K562 (cell line): Measurements from ENCODE around the gene NRXN3. TPM values are rescaled to one million over a fixed set of nuclear protein-coding genes. Genes with fewer than 3 reads are reported as not detected.

ENCODE experiments used
- ATAC-seq: fragments of 200-7000 bp; cut with Tn5 transposase; 3 replicates; pipeline ENCODE4 v1.9.1; 2020; ENCODE audit warnings: moderate library complexity
- BruUV-seq: library from RNA; stranded (reverse); fragments of 400-500 nt; replicated peaks from 2 replicates; lab custom pipeline; 2021; lab: Mats Ljungman, UMichigan
- CTCF ChIA-PET: fragments of 300-600 bp; formaldehyde crosslinking; extraction: SDS; loops from one replicate; lab custom pipeline; 2021; ENCODE audit warnings: low intra/inter-chr PET ratio; lab: Yijun Ruan, JAX
- POLR2A ChIA-PET: fragments of 300-600, 350-650 bp; sonication (Branson Sonifier 250); formaldehyde crosslinking; extraction: SDS; loops from one replicate; lab custom pipeline; 2021; ENCODE audit warnings: antibody characterized with exemption, inconsistent platforms; lab: Yijun Ruan, JAX
- DNase-seq, 4 experiments: peaks; one replicate each; pipeline versions ENCODE4 v3.0.0 to v3.0.0-alpha.2; 2011 to 2018; ENCODE audit warnings: low spot score in 3 of 4, mixed read lengths in 3 of 4; ENCODE audit errors: extremely low read depth in 1 of 4
- FAIRE-seq: peaks from 2 replicates; lab custom pipeline; 2011; peaks lifted over from hg19 to GRCh38; lab: Jason Lieb, UNC
- H2AFZ ChIP-seq: 2 replicates; pipeline ENCODE4 v1.6.0; 2011; ENCODE audit warnings: low read depth, low read length, control low read depth, inconsistent platforms
- H3K27ac ChIP-seq: fragments of 200-600 bp; 3 replicates; pipeline ENCODE4 v1.8.0; 2011; ENCODE audit warnings: low read depth, mild to moderate bottlenecking, control low read depth, inconsistent platforms, low read length, moderate library complexity, mixed read lengths; ENCODE audit errors: extremely low read depth
- H3K27me3 ChIP-seq, 2 experiments: fragments of 300-600 bp in 1 of 2; 2 replicates in 1 of 2; 3 replicates in 1 of 2; pipeline versions ENCODE4 v1.6.0 to v1.8.0; 2011; ENCODE audit warnings: inconsistent platforms in 2 of 2, low read length in 2 of 2, mild to moderate bottlenecking in 1 of 2, mixed read lengths in 1 of 2, moderate library complexity in 1 of 2; ENCODE audit not compliant: control insufficient read depth in 2 of 2, insufficient read depth in 2 of 2
- H3K36me3 ChIP-seq: fragments of 300-600 bp; 3 replicates; pipeline ENCODE4 v1.8.0; 2011; ENCODE audit warnings: mild to moderate bottlenecking, low read length, inconsistent platforms; ENCODE audit not compliant: control insufficient read depth, insufficient read depth
- H3K4me1 ChIP-seq, 2 experiments: fragments of 200-600 bp in 1 of 2; replicated peaks in 1 of 2; 2 replicates in 1 of 2; 3 replicates in 1 of 2; pipeline versions ENCODE4 v1.5.1 to v1.8.0; 2011; ENCODE audit warnings: inconsistent platforms in 2 of 2, low read length in 2 of 2, mild to moderate bottlenecking in 1 of 2, mixed read lengths in 1 of 2, moderate library complexity in 1 of 2; ENCODE audit not compliant: control insufficient read depth in 2 of 2, insufficient read depth in 2 of 2
- H3K4me2 ChIP-seq: 2 replicates; pipeline ENCODE4 v1.6.1; 2011; ENCODE audit warnings: low read length, control low read depth, inconsistent platforms, mixed read lengths; ENCODE audit not compliant: insufficient read depth
- H3K4me3 ChIP-seq: fragments of 200-600 bp; sonication (generic), shearing (Covaris generic); 2 replicates; pipeline ENCODE4 v1.5.1; 2016; ENCODE audit warnings: control low read depth, inconsistent platforms
- H3K79me2 ChIP-seq: fragments of 200-600 bp; 3 replicates; pipeline ENCODE4 v1.8.0; 2011; ENCODE audit warnings: low read length, inconsistent platforms; ENCODE audit not compliant: control insufficient read depth, insufficient read depth
- H3K9ac ChIP-seq, 2 experiments: 2 replicates each; pipeline versions ENCODE4 v1.6.0 to v1.6.1; 2011; ENCODE audit warnings: low read depth in 2 of 2, low read length in 2 of 2, control low read depth in 1 of 2, inconsistent platforms in 1 of 2, mild to moderate bottlenecking in 1 of 2, mixed read lengths in 1 of 2; ENCODE audit not compliant: insufficient read depth in 1 of 2
- H3K9me1 ChIP-seq: one replicate; pipeline ENCODE4 v1.6.0; 2011; ENCODE audit warnings: inconsistent platforms, mild to moderate bottlenecking, low read length, moderate library complexity; ENCODE audit not compliant: control insufficient read depth, insufficient read depth
- H3K9me3 ChIP-seq: replicated peaks from 2 replicates; pipeline ENCODE4 v1.5.1; 2011; ENCODE audit warnings: low read depth, low read length, inconsistent platforms; ENCODE audit not compliant: control insufficient read depth, insufficient read depth
- H4K20me1 ChIP-seq: replicated peaks from 2 replicates; pipeline ENCODE4 v1.6.1; 2011; ENCODE audit warnings: low read length, inconsistent platforms, mixed read lengths; ENCODE audit not compliant: control insufficient read depth, insufficient read depth
- C11orf30 ChIP-seq: fragments of 450-650 bp; IDR thresholded peaks from 2 replicates; pipeline ENCODE4 v1.6.1; 2016; ENCODE audit warnings: low read depth, mild to moderate bottlenecking
- CHD2 ChIP-seq: IDR thresholded peaks from 2 replicates; pipeline ENCODE4 v1.6.1; 2011; ENCODE audit warnings: low read depth, low read length
- DPF2 ChIP-seq: fragments of 450-650 bp; IDR thresholded peaks from 2 replicates; pipeline ENCODE4 v1.6.1; 2016
- FOSL1 ChIP-seq: fragments of 200-800 bp; sonication (Bioruptor generic); conservative IDR thresholded peaks from 2 replicates; pipeline ENCODE4 v1.6.1; 2016; ENCODE audit warnings: missing genetic modification characterization, missing compliant biosample characterization
- FOXM1 ChIP-seq, 2 experiments: fragments of 450-650 bp in 1 of 2; sonication (generic) in 1 of 2; formaldehyde crosslinking in 1 of 2; IDR thresholded peaks; 2 replicates each; pipeline versions ENCODE4 v1.6.1 to v1.9.0; 2017 to 2022; ENCODE audit warnings: low read depth in 2 of 2, mild to moderate bottlenecking in 2 of 2, missing genetic modification reagents in 1 of 2, moderate library complexity in 1 of 2
- HNRNPLL ChIP-seq: fragments of 200-400 bp; formaldehyde crosslinking; IDR thresholded peaks from 2 replicates; pipeline ENCODE4 v1.6.1; 2017; ENCODE audit warnings: low read length, low read depth, mild to moderate bottlenecking; ENCODE audit not compliant: poor library complexity, severe bottlenecking
- KAT2B ChIP-seq: IDR thresholded peaks from one replicate; pipeline ENCODE4 v1.6.1; 2012; ENCODE audit warnings: low read depth, mild to moderate bottlenecking, control low read depth, inconsistent platforms, low read length, moderate library complexity
- MAFF ChIP-seq: IDR thresholded peaks from 2 replicates; pipeline ENCODE4 v1.6.1; 2012; ENCODE audit warnings: low read length, improper control_type of control experiment
- SMARCA4 ChIP-seq: fragments of 450-650 bp; IDR thresholded peaks from 2 replicates; pipeline ENCODE4 v1.6.1; 2016
- SMARCA5 ChIP-seq: fragments of 450-650 bp; IDR thresholded peaks from 2 replicates; pipeline ENCODE4 v1.6.1; 2016
- SRSF9 ChIP-seq: fragments of 200-400 bp; formaldehyde crosslinking; IDR thresholded peaks from 2 replicates; pipeline ENCODE4 v1.6.1; 2017; ENCODE audit warnings: low read depth, low read length, borderline replicate concordance
- ZKSCAN8 ChIP-seq: fragments of 200-800 bp; sonication (Bioruptor generic); IDR thresholded peaks from 2 replicates; pipeline ENCODE4 v1.6.1; 2016; ENCODE audit warnings: missing genetic modification characterization, missing compliant biosample characterization
- ZNF316 ChIP-seq: fragments of 450-650 bp; IDR thresholded peaks from 2 replicates; pipeline ENCODE4 v1.6.1; 2016
- ZNF445 ChIP-seq: fragments of 250-450 bp; sonication (Bioruptor Pico); IDR thresholded peaks from 2 replicates; pipeline ENCODE4 v1.4.0; 2020; ENCODE audit warnings: low read depth, mild to moderate bottlenecking, moderate library complexity
- ZNF76 ChIP-seq: fragments of 250-450 bp; sonication (Bioruptor Pico); IDR thresholded peaks from 2 replicates; pipeline ENCODE4 v1.4.0; 2020; ENCODE audit warnings: mild to moderate bottlenecking, moderate library complexity, borderline replicate concordance
- WGBS: fragments of 100-300 bp; shearing (Covaris generic); methylation state at CpG from one replicate; pipeline ENCODE4 v1.1.6; 2016; ENCODE audit warnings: low coverage, mixed read lengths; ENCODE audit not compliant: insufficient coverage; ENCODE audit errors: missing lambda C conversion rate; 5-methylcytosine and 5-hydroxymethylcytosine counted together
- in situ Hi-C: fragments of 300-500 bp; cut with MboI; formaldehyde crosslinking; loops from 4 replicates; pipeline ENCODE4 v1.15.0; 2018; ENCODE audit warnings: inconsistent platforms, mixed read lengths
- intact Hi-C: fragments of 100-400 bp; cut with micrococcal nuclease; formaldehyde crosslinking; loops from 2 replicates; pipeline ENCODE4 v1.14.2; 2022
- polyA plus RNA-seq, 8 experiments: library from polyadenylated mRNA; depleted of rRNA in 4 of 8; stranded (reverse) in 5 of 8; unstranded in 3 of 8; fragments of >200 nt; fragmentation: Nextera tagmentation in 2 of 8; fragmentation: Illumina TruSeq in 1 of 8; extraction: Ambion mirVana in 2 of 8; extraction: Trizol in 1 of 8; gene quantifications; 2 replicates each; pipeline versions ENCODE4 v1.2.1 to v1.2.3, GENCODE V29; 2011 to 2014; ENCODE audit warnings: inconsistent platforms in 1 of 8, missing spikeins in 1 of 8
- total RNA-seq, 7 experiments: library from RNA; depleted of rRNA in 6 of 7; stranded (reverse); fragments of >200 nt in 6 of 7; fragmentation: Illumina TruSeq in 2 of 7; extraction: Trizol in 2 of 7; gene quantifications; 2 replicates each; pipeline versions ENCODE4 v1.2.1 to v1.2.3, GENCODE V29; 2011 to 2021; ENCODE audit warnings: low replicate concordance in 1 of 7
- TF ChIP-seq, protein P1 (sequence below): fragments of 450-650 bp; IDR thresholded peaks from 2 replicates; pipeline ENCODE4 v1.7.0; 2016; ENCODE audit warnings: borderline replicate concordance
- TF ChIP-seq, protein P2 (sequence below): fragments of 450-650 bp; IDR thresholded peaks from 2 replicates; pipeline ENCODE4 v1.6.1; 2016; ENCODE audit warnings: antibody characterized with exemption
- TF ChIP-seq, protein P3 (sequence below): sonication (generic); formaldehyde crosslinking; IDR thresholded peaks from 2 replicates; pipeline ENCODE4 v1.8.0; 2022; ENCODE audit warnings: mild to moderate bottlenecking, missing genetic modification reagents
- TF ChIP-seq, protein P4 (sequence below): fragments of 450-650 bp; IDR thresholded peaks from 2 replicates; pipeline ENCODE4 v1.6.1; 2016

Gene NRXN3
- total and polyA plus RNA-seq, 9 of the 15 experiments (the other 6 are each of a cell fraction or from before 2014, with no cell fraction given): 0.09 TPM; not detected in 8

DNA sequence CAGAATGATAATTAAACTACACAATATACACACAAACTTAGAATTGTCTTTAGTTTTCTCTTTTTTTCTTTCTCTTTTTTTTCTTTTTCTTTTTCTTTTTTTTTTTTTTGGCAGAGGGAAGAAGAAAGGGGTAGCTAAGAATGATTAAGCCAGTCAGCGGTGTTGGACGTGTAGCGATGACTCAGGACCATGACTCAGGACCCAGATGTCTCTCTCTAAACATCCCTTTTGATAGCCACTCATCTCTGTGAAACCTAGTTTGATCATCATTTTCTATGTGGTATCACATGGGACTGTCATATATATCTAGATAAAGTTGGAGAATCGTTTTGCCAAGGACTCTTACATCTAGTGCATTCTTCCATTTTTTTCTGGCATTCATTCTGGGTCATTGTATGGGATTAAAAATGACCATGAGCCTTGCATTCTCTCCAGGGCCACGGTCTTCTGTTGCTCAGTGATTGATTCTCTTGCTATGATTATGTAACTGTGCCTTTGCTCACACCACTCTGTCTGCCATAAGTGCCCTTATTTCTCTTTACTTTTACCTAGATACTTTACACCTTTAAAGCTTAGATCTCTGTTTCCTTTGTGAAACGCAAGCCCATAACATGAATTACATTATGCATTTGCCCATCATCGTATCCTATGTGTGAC, 26.6 kb upstream of the NRXN3 start:
- in situ Hi-C loops (no loop called here), intact Hi-C loops (no loop called here)
- BruUV-seq: no TSS peak
- Histone ChIP-seq H3K9me1 (no peaks in the 10 kb centered on the region), H3K4me3 (no peak overlapping the region), H3K36me3 (no peaks in the 10 kb centered on the region), H3K9ac (no peak overlapping the region), H3K79me2 (no peaks in the 10 kb centered on the region), H3K27ac (no peak overlapping the region), H2AFZ (no peak overlapping the region), H4K20me1 (no peaks in the 10 kb centered on the region), H3K4me1 (no peaks in the 10 kb centered on the region; a peak in 1 of 5 replicates), H3K9me3 (no peaks in the 10 kb centered on the region), H3K4me2 (no peak overlapping the region), H3K27me3 (no peaks in the 10 kb centered on the region)
- DNase-seq (peak; percentile 12 to 21 (median 18)), ATAC-seq (peak; percentile 50; the same call in 1 of the 3 replicates), FAIRE-seq (no peak)
- 2% methylated on average over 7 of the region's 7 CpGs for WGBS
- CTCF ChIA-PET: no interaction called here
- POLR2A ChIA-PET: interaction anchor here (0.6 kb wide), 1 partner anchor 71 kb away, joined by 4 read pairs; no protein-coding TSS in a partner anchor
- TF ChIP-seq MAFF: peak; percentile 17; the same call in 1 of the 2 replicates
- TF ChIP-seq, protein P1, sequence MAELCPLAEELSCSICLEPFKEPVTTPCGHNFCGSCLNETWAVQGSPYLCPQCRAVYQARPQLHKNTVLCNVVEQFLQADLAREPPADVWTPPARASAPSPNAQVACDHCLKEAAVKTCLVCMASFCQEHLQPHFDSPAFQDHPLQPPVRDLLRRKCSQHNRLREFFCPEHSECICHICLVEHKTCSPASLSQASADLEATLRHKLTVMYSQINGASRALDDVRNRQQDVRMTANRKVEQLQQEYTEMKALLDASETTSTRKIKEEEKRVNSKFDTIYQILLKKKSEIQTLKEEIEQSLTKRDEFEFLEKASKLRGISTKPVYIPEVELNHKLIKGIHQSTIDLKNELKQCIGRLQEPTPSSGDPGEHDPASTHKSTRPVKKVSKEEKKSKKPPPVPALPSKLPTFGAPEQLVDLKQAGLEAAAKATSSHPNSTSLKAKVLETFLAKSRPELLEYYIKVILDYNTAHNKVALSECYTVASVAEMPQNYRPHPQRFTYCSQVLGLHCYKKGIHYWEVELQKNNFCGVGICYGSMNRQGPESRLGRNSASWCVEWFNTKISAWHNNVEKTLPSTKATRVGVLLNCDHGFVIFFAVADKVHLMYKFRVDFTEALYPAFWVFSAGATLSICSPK: no peak
- TF ChIP-seq ZNF316: peak; percentile 76
- TF ChIP-seq, protein P2, sequence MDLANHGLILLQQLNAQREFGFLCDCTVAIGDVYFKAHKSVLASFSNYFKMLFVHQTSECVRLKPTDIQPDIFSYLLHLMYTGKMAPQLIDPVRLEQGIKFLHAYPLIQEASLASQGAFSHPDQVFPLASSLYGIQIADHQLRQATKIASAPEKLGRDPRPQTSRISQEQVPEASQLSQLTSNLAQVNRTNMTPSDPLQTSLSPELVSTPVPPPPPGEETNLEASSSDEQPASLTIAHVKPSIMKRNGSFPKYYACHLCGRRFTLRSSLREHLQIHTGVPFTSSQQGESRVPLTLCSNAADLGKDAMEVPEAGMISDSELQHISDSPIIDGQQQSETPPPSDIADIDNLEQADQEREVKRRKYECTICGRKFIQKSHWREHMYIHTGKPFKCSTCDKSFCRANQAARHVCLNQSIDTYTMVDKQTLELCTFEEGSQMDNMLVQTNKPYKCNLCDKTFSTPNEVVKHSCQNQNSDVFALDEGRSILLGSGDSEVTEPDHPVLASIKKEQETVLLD: no peak
- TF ChIP-seq FOXM1 (IDR thresholded peaks at IDR 0.05; ENCODE audit: low read depth): no peak
- TF ChIP-seq FOXM1 (CRISPR knock-in tag; IDR thresholded peaks at IDR 0.05; ENCODE audit: low read depth): no peak
- TF ChIP-seq C11orf30: peak; percentile 40; the same call in 1 of the 2 replicates
- no peak for TF ChIP-seq ZKSCAN8 (CRISPR knock-in tag)
- peak; percentile 42 for TF ChIP-seq SMARCA4
- no peak for TF ChIP-seq KAT2B
- no peak for TF ChIP-seq HNRNPLL
- TF ChIP-seq ZNF445 (CRISPR knock-in tag): no peak
- peak; percentile 85 for TF ChIP-seq FOSL1 (tag)
- TF ChIP-seq SMARCA5: no peak
- no peak for TF ChIP-seq DPF2
- TF ChIP-seq, protein P3, sequence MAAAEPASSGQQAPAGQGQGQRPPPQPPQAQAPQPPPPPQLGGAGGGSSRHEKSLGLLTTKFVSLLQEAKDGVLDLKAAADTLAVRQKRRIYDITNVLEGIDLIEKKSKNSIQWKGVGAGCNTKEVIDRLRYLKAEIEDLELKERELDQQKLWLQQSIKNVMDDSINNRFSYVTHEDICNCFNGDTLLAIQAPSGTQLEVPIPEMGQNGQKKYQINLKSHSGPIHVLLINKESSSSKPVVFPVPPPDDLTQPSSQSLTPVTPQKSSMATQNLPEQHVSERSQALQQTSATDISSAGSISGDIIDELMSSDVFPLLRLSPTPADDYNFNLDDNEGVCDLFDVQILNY (CRISPR knock-in tag): no peak
- TF ChIP-seq SRSF9: no peak
- no peak for TF ChIP-seq ZNF76 (CRISPR knock-in tag)
- TF ChIP-seq CHD2: no peak
- TF ChIP-seq, protein P4, sequence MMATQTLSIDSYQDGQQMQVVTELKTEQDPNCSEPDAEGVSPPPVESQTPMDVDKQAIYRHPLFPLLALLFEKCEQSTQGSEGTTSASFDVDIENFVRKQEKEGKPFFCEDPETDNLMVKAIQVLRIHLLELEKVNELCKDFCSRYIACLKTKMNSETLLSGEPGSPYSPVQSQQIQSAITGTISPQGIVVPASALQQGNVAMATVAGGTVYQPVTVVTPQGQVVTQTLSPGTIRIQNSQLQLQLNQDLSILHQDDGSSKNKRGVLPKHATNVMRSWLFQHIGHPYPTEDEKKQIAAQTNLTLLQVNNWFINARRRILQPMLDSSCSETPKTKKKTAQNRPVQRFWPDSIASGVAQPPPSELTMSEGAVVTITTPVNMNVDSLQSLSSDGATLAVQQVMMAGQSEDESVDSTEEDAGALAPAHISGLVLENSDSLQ: no peak
